Measurements from ENCODE around the gene SP5. TPM values are rescaled to one million over a fixed set of nuclear protein-coding genes. Genes with fewer than 3 reads are reported as not detected.

Gene SP5
- polyA plus RNA-seq, 1 of the 3 experiments (the other 2 are of a cell fraction): not detected

GRCh38 chr2:170736628-170737027 is 21.5 kb downstream of the SP5 start:
- WGBS (ENCODE audit: low lambda C conversion rate): 3% methylated on average over 1 of the region's 1 CpG
- H3F3A ChIP-seq (replicated peaks; ENCODE audit: insufficient read depth): peaks cover 3% of the 10 kb centered on the region
- H4K20me1 ChIP-seq (ENCODE audit: insufficient read depth): no peaks in the 10 kb centered on the region
- no peaks in the 10 kb centered on the region for H3K9me2 ChIP-seq
- H3K36me3 ChIP-seq (replicated peaks in 1 of 2; ENCODE audit: control insufficient read depth in 1 of 2, insufficient read depth in 2 of 2, low read length in 1 of 2): no peaks in the 10 kb centered on the region
- H2AFZ ChIP-seq (ENCODE audit: low read depth): no peak overlapping the region
- TF ChIP-seq GABPA (IDR thresholded peaks at IDR 0.05; ENCODE audit: low read depth) (no peak), NRF1 (IDR thresholded peaks at IDR 0.05; ENCODE audit: low read depth, low read length) (no peak), POLR2AphosphoS5 (IDR thresholded peaks at IDR 0.05; ENCODE audit: low read depth, low read length) (no peak), MAX (IDR thresholded peaks at IDR 0.05; ENCODE audit: low read depth) (no peak), GATA2 (CRISPR knock-in tag; IDR thresholded peaks at IDR 0.05) (no peak), USF2 (IDR thresholded peaks at IDR 0.05; ENCODE audit: borderline replicate concordance, low read depth, low read length) (no peak), TAF1 (IDR thresholded peaks at IDR 0.05; ENCODE audit: borderline replicate concordance, low read depth, low read length) (no peak), RCOR1 (IDR thresholded peaks at IDR 0.05; ENCODE audit: low read length) (no peak), YY1 (IDR thresholded peaks at IDR 0.05; ENCODE audit: low read depth) (no peak), SMC3 (IDR thresholded peaks at IDR 0.05; ENCODE audit: low read depth, low read length) (no peak), CTCF (IDR thresholded peaks at IDR 0.05) (no peak), IRF3 (IDR thresholded peaks at IDR 0.05; ENCODE audit: low read depth, low read length) (no peak), EP300 (IDR thresholded peaks at IDR 0.05; ENCODE audit: borderline replicate concordance in 1 of 2, low read depth in 1 of 2, low read length in 1 of 2) (no peak), TEAD4 (IDR thresholded peaks at IDR 0.05; ENCODE audit: borderline replicate concordance, insufficient read depth) (no peak), REST (IDR thresholded peaks at IDR 0.05; ENCODE audit: low read depth, low read length) (no peak), TCF12 (IDR thresholded peaks at IDR 0.05) (no peak), MXI1 (IDR thresholded peaks at IDR 0.05; ENCODE audit: low read depth, low read length) (no peak)
- H3K4me2 ChIP-seq: no peak overlapping the region
- ChIA-PET POLR2A (no interaction called here), CTCF (no interaction called here)
- no peaks in the 10 kb centered on the region for H3K9me3 ChIP-seq
- H3K4me1 ChIP-seq (ENCODE audit: control insufficient read depth in 1 of 2, insufficient read depth in 2 of 2, low read depth in 1 of 2, low read length in 1 of 2): no peaks in the 10 kb centered on the region
- no peak for DNase-seq
- no peak overlapping the region for H3K9ac ChIP-seq
- H3K27me3 ChIP-seq (ENCODE audit: insufficient read depth): no peaks in the 10 kb centered on the region; the same call in 1 of the 2 replicates
- H3K79me2 ChIP-seq (ENCODE audit: insufficient read depth): no peaks in the 10 kb centered on the region
- H3K4me3 ChIP-seq (ENCODE audit: low read depth in 2 of 2, low read length in 1 of 2): no peak overlapping the region
- H3K27ac ChIP-seq (ENCODE audit: low read depth in 2 of 2, low read length in 1 of 2): no peak overlapping the region

All from SK-N-SH (cell line).